ENCODE measurements around the gene LRP5.
"Not testable (repeated sequence)": the region's sequence is repeated elsewhere in the genome, so short reads cannot be mapped to it uniquely, and the experiment has no call there.

The LRP5 gene

DNA sequence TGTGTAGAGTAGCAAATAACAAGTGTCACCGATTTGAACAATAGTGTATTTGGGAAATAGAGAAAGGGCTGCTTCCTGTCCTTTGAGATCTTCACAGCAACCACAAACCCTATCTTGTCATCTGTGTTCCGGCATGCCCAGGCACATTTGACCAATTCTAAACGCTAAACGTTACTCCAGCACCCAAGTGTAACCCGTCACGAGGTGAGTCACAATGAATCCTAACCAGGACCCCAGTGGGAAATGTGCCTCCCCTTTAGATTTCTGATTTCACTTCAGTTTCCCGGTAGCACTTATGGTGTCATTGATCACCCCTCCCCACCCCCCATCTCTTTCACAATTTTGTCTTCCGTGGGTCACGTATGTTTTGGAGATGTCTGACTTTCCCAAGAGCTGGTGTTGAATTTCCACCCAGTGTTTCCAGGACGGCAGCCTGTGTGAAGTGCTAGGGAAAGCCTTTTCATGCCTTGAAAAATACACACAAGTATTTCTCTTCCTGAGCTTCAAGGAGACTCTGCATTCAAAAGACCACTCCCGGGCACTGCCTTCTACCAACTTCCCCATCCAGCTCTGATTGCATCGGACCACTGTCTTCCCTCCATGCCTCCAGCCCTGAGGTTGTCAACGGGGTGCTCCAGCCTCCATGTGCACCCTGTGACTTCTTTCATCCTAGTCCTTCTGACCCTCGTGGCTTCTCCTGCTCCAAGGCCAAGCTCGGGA, 30.1 kb upstream of the LRP5 start:
- TF ChIP-seq CTCF (IDR thresholded peaks at IDR 0.05; ENCODE audit: insufficient read depth, low read depth, low read length, missing control alignments), result no peak
- peak; percentile 93 for DNase-seq (ENCODE audit: low read depth)
- peak overlapping the region; percentile 47 for H3K4me3 ChIP-seq (ENCODE audit: low read depth, low read length)

- peak overlapping the region; percentile 47; the same call in 1 of the 2 replicates for H3K4me3 ChIP-seq (ENCODE audit: low read depth, low read length)
- no peak for DNase-seq (ENCODE audit: low read depth)
- TF ChIP-seq CTCF (IDR thresholded peaks at IDR 0.05; ENCODE audit: insufficient read depth, low read depth, low read length, missing control alignments), result no peak
Observed at GRCh38 chr11:68282861-68283230, 29.5 kb upstream of the LRP5 start.

GRCh38 chr11:68284588-68284987, 27.8 kb upstream of the LRP5 start:
- H3K4me3 ChIP-seq (ENCODE audit: low read depth, low read length); DNase-seq (ENCODE audit: low read depth): not testable (repeated sequence)

- H3K4me3 ChIP-seq (ENCODE audit: low read depth, low read length), result no peak overlapping the region
- no peak for TF ChIP-seq CTCF (IDR thresholded peaks at IDR 0.05; ENCODE audit: insufficient read depth, low read depth, low read length, missing control alignments)
- DNase-seq (ENCODE audit: low read depth), result no peak
Observed at GRCh38 chr11:68287419-68287818, 25.0 kb upstream of the LRP5 start.

- no peak for DNase-seq (ENCODE audit: low read depth)
- H3K4me3 ChIP-seq (ENCODE audit: low read depth, low read length), result no peak overlapping the region
- TF ChIP-seq CTCF (IDR thresholded peaks at IDR 0.05; ENCODE audit: insufficient read depth, low read depth, low read length, missing control alignments), result no peak
Observed at GRCh38 chr11:68289456-68289855, 22.9 kb upstream of the LRP5 start.

DNA sequence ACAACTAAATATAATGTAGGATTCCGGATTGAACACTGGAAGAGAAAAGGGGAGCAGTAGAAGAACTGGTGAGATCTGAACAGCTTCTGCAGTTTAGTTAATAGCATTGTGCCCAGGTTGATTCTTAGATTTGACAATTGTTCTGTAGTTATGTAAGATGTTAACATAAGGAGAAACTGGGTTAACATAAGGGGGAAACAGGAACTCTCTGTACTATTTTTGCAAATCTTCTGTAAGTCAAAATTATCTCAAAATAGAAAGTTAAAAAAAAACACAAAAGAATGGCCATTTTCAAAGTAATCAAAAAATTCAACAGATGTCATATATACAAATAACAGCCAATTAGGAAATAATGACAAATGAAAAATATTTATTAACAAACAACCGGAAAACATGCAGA, 18.7 kb upstream of the LRP5 start:
- no peak overlapping the region for H3K4me3 ChIP-seq (ENCODE audit: low read depth, low read length)
- TF ChIP-seq CTCF (IDR thresholded peaks at IDR 0.05; ENCODE audit: insufficient read depth, low read depth, low read length, missing control alignments), result no peak
- no peak for DNase-seq (ENCODE audit: low read depth)

- no peak for DNase-seq (ENCODE audit: low read depth)
- no peak for TF ChIP-seq CTCF (IDR thresholded peaks at IDR 0.05; ENCODE audit: insufficient read depth, low read depth, low read length, missing control alignments)
- H3K4me3 ChIP-seq (ENCODE audit: low read depth, low read length), result no peak overlapping the region
Observed at GRCh38 chr11:68295271-68295670, 17.1 kb upstream of the LRP5 start.
